HG02970 (cell line): ENCODE results near the gene ZNRF4.

Source experiments
- ATAC-seq: cut with Tn5 transposase; IDR thresholded peaks from one replicate; pipeline ENCODE4 v1.9.1; 2021; ENCODE audit warnings: mild to moderate bottlenecking, moderate library complexity, moderate number of reproducible peaks; ENCODE audit not compliant: unreplicated experiment, low FRiP score

ZNRF4 gene

DNA sequence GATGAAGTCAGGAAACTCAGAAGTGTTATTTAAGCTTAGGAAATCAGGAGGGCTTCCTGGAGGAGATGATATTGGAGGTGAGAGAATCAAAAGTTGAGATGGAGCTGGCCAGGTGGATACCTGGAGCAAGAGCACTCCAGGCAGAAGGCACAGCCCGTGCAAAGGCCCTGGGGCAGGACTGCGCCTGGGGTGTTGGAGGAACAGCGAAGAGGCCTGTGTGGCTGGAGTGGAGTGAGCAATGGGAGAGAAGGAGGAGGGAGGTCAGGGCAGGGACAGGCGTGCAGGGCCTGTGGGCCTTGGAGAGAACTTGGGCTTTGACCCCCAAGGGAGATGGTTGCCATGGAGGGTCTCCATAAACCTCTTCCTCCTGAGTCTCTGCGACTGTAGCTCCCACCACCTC is 42.1 kb downstream of the ZNRF4 start:
- ATAC-seq: no peak

DNA sequence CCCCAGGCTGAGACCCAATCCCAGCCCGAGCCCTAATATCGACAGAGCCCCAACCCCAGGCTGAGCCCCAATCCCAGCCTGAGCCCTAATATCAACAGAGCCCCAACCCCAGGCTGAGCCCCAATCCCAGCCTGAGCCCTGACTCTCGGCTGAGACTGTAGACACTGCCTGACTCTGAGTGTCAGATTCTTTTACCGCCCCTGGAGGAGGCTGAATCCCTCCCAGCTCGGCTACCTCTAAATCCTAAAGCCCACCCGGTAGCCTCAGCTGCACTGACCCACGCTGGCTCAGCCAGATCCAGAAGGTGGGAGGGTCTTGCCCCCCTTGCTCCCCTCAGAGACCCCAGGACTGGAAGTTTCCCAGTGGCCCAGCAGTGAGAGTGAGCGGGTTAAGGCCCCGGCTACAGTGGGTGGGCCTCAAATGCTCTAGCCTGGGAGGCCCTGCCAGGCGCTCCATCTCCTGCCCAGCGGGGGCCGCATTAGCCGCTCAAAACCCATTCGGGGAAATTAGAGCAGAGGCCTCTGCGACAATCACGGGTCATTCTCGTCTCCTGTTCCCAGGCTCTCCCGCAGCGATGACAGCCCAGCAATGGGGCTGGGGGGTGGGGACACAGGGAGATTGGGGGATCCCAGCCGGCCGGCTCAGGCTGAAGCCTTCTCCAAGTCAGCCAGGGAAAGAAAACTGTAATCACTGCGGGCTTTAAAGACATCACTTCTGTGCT is 43.8 kb downstream of the ZNRF4 start:
- ATAC-seq: no peak

DNA sequence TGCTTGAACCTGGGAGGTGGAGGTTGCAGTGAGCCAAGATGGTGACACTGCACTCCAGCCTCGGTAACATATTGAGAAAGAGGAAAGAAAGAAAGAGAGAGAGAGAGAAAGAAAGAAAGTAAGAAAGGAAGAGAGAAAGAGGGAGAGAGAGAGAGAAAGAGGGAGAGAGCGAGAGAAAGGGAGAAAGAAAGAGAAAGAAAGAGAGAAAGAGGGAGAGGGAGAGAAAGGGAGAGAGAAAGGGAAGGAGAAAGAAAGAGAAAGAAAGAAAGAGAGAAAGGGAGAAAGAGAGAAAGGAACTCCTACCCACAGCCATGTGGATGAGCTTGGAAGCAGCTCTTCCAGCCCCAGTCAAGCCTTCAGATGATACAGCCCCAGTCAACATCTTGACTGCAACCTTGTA is 46.7 kb downstream of the ZNRF4 start:
- ATAC-seq: no peak

DNA sequence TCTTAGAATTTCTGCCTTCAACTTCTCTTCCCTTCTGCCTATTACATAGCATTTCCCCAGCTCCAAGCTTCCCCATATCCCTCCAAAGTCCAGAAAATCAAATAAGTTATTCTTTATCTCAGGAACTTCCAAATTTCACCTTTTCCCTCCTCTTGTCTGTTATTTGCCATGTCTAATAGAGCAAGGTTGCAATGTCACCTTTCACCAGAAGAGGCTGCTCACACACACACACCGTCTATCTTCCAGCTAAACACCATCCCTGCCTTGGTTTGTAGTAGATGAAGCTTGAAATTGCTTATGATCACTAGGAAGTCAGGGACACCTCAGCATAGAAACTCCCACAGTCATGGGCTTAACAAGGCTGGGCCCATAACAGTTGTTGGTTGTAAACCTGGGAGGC is 48.4 kb downstream of the ZNRF4 start:
- no peak for ATAC-seq

DNA sequence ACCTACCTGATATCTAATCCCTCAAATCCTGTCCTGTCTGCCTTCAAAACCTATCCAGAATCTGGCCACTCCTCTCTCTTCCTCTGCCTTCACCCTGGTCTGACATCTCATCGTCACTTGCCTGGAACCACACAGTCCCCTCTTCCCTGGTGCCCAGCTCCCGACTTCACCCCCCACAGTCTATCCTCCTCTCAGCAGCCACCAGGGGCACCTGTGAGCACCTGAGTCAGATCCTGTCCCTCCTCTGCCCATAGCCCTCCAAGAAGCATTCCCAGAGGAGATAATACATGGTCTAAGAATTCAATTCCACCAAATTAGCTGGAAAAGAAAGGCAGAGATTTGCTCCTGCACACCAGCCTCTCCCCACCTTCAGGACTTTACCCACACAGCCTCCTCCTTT is 48.9 kb downstream of the ZNRF4 start:
- no peak for ATAC-seq
